Osteocyte (in vitro differentiated cells): ENCODE results near the gene PGC. TPM values are rescaled to one million over a fixed set of nuclear protein-coding genes. Genes with fewer than 3 reads are reported as not detected.
"Not testable (repeated sequence)": the region's sequence is repeated elsewhere in the genome, so short reads cannot be mapped to it uniquely, and the experiment has no call there.

Experiments used
- DNase-seq: peaks from one replicate; pipeline ENCODE4 v3.0.0; 2021; ENCODE audit warnings: mixed read lengths; ENCODE audit not compliant: unreplicated experiment; ENCODE audit errors: extremely low spot score
- H3K27ac Mint-ChIP-seq: one replicate; pipeline ENCODE4 v1.8.0; 2021; ENCODE audit warnings: mild to moderate bottlenecking, mixed read lengths; ENCODE audit not compliant: unreplicated experiment
- H3K27me3 Mint-ChIP-seq: one replicate; pipeline ENCODE4 v1.8.0; 2021; ENCODE audit warnings: mixed read lengths; ENCODE audit not compliant: unreplicated experiment
- H3K36me3 Mint-ChIP-seq: one replicate; pipeline ENCODE4 v1.8.0; 2021; ENCODE audit warnings: mixed read lengths; ENCODE audit not compliant: unreplicated experiment
- H3K4me1 Mint-ChIP-seq: one replicate; pipeline ENCODE4 v1.8.0; 2021; ENCODE audit warnings: mixed read lengths; ENCODE audit not compliant: unreplicated experiment
- H3K4me3 Mint-ChIP-seq: one replicate; pipeline ENCODE4 v1.8.0; 2021; ENCODE audit warnings: mild to moderate bottlenecking, moderate library complexity, mixed read lengths; ENCODE audit not compliant: unreplicated experiment
- H3K9me3 Mint-ChIP-seq: one replicate; pipeline ENCODE4 v1.8.0; 2021; ENCODE audit warnings: mixed read lengths; ENCODE audit not compliant: unreplicated experiment
- total RNA-seq: library from RNA; stranded (reverse); gene quantifications from 2 replicates; pipeline ENCODE4 v1.2.1, GENCODE V29; 2021
- TF ChIP-seq, protein P1 (sequence below): fragments of 200-600 bp; sonication (generic); IDR thresholded peaks from 2 replicates; pipeline ENCODE4 v1.5.0; 2021; ENCODE audit warnings: antibody characterized with exemption, mild to moderate bottlenecking, moderate library complexity

The PGC gene
- total RNA-seq, 1 donor from 2014 or later = not detected

DNA sequence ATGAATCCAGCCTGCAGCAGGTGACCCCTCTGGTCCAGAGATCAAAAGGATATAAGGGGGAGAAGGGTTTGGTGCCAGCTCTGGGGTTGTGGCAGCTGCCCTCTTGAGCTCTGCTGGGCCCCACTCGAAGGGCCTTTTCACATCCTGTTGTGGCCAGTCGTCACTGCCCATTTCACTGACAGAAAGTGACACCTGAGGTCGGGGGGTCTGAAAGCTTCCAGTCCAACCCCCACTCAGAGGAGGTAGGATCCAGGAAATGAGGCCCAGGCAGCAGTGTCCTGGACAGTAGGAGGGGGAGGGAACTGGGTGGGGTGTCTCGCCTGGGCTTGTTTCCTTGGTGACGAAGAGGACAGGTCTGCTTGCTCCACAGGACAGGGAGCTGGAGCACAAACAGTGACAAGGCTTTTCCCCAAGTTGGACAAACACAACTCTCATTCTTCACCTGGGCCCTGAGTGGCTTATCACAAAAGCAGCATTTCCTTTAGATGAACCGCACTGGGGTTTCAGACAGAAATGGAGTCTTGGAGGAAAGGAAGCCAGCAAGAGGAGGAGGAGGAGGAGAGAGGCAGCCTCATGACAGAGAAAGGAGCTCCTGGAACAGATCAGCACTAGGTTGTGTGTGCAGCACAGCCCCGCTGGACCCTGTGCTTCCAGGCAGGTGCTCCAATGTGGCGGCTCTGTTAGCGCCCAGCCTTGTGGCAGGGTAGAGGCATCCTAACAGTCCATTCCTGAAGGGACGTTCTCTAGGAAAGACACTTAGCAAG is 21.5 kb upstream of the PGC start:
- Mint-ChIP-seq H3K36me3 (peaks cover 9% of the 10 kb centered on the region), H3K27ac (no peak overlapping the region), H3K27me3 (no peaks in the 10 kb centered on the region), H3K4me1 (peaks cover 10% of the 10 kb centered on the region), H3K9me3 (no peaks in the 10 kb centered on the region), H3K4me3 (no peak overlapping the region)
- DNase-seq = no peak
- TF ChIP-seq, protein P1, sequence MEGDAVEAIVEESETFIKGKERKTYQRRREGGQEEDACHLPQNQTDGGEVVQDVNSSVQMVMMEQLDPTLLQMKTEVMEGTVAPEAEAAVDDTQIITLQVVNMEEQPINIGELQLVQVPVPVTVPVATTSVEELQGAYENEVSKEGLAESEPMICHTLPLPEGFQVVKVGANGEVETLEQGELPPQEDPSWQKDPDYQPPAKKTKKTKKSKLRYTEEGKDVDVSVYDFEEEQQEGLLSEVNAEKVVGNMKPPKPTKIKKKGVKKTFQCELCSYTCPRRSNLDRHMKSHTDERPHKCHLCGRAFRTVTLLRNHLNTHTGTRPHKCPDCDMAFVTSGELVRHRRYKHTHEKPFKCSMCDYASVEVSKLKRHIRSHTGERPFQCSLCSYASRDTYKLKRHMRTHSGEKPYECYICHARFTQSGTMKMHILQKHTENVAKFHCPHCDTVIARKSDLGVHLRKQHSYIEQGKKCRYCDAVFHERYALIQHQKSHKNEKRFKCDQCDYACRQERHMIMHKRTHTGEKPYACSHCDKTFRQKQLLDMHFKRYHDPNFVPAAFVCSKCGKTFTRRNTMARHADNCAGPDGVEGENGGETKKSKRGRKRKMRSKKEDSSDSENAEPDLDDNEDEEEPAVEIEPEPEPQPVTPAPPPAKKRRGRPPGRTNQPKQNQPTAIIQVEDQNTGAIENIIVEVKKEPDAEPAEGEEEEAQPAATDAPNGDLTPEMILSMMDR = no peak

GRCh38 chr6:41767112-41767833 is 20.1 kb upstream of the PGC start:
- peaks cover 6% of the 10 kb centered on the region for H3K36me3 Mint-ChIP-seq
- H3K9me3 Mint-ChIP-seq = no peaks in the 10 kb centered on the region
- H3K27me3 Mint-ChIP-seq = no peaks in the 10 kb centered on the region
- TF ChIP-seq, protein P1 = no peak
- DNase-seq = no peak
- H3K4me1 Mint-ChIP-seq = peaks cover 10% of the 10 kb centered on the region
- no peak overlapping the region for H3K4me3 Mint-ChIP-seq
- no peak overlapping the region for H3K27ac Mint-ChIP-seq

- H3K27me3 Mint-ChIP-seq, H3K36me3 Mint-ChIP-seq, DNase-seq, H3K27ac Mint-ChIP-seq, H3K4me1 Mint-ChIP-seq, H3K9me3 Mint-ChIP-seq, H3K4me3 Mint-ChIP-seq: not testable (repeated sequence)
Observed at GRCh38 chr6:41766043-41766664, 19.0 kb upstream of the PGC start.

- Mint-ChIP-seq H3K27me3 (peaks cover 4% of the 10 kb centered on the region), H3K9me3 (no peaks in the 10 kb centered on the region), H3K4me3 (no peak overlapping the region), H3K36me3 (no peaks in the 10 kb centered on the region), H3K4me1 (peaks cover 10% of the 10 kb centered on the region), H3K27ac (no peak overlapping the region)
- DNase-seq = no peak
- TF ChIP-seq, protein P1 = no peak
Observed at GRCh38 chr6:41763470-41763869, 16.3 kb upstream of the PGC start.

GRCh38 chr6:41759905-41760579 is 12.8 kb upstream of the PGC start:
- Mint-ChIP-seq H3K27me3 (peaks cover 8% of the 10 kb centered on the region), H3K4me1 (no peaks in the 10 kb centered on the region), H3K4me3 (no peak overlapping the region), H3K9me3 (no peaks in the 10 kb centered on the region), H3K36me3 (no peaks in the 10 kb centered on the region), H3K27ac (no peak overlapping the region)
- TF ChIP-seq, protein P1 = no peak
- no peak for DNase-seq
